Thyroid gland (tissue), 4 donors: ENCODE data around the gene ESR1.

Source experiments
- CTCF ChIP-seq, 6 experiments: fragments of 200-600 bp in 3 of 6; fragments of 450-650 bp in 3 of 6; sonication (generic) in 3 of 6; IDR thresholded peaks; one replicate each; pipeline ENCODE4 v1.5.1; 2016 to 2019; ENCODE audit warnings: antibody characterized with exemption in 6 of 6, mild to moderate bottlenecking in 2 of 6, inconsistent platforms in 1 of 6, moderate library complexity in 1 of 6
- POLR2A ChIP-seq, 2 donors: fragments of 450-650 bp; IDR thresholded peaks; one replicate each; pipeline ENCODE4 v1.6.1; 2017; ENCODE audit warnings: antibody characterized with exemption in 2 of 2, mild to moderate bottlenecking in 2 of 2, moderate library complexity in 1 of 2

- TF ChIP-seq POLR2A (IDR thresholded peaks at IDR 0.05): no peak
- TF ChIP-seq CTCF (IDR thresholded peaks at IDR 0.05): no peak
These were observed 366.5 kb downstream of the ESR1 start for GRCh38 chr6:152173957-152174356.
